Activated T-cell treated with anti-CD3 and anti-CD28 coated beads, Interleukin-2, amount 50 U/mL, for 48 hours (primary cell): Measurements from ENCODE around the gene TANGO6.

Experiments
- DNase-seq, 2 experiments: peaks; one replicate each; pipeline ENCODE4 v3.0.0-alpha.2; 2020

TANGO6 gene

GRCh38 chr16:69064764-69065313, 221.5 kb downstream of the TANGO6 start:
- DNase-seq, result no peak

DNA sequence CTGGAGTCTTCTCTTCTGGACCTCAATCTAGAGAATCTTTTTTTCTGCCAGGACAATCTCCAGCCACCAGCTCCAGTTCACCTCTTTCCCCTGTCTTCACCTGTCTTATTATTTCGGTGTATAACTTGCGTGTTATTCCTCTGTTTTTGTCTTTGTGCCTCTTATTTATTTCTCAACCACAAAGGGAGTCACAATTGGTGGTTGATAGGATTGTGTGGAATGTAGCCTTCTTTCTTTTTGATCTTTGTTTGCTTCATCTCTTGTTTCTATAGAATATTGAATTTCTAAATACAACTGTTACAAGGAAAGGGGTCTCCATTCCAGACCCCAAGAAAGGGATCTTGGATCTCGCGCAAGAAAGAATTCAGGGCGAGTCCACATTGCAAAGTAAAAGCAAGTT, 226.2 kb downstream of the TANGO6 start:
- no peak for DNase-seq

DNA sequence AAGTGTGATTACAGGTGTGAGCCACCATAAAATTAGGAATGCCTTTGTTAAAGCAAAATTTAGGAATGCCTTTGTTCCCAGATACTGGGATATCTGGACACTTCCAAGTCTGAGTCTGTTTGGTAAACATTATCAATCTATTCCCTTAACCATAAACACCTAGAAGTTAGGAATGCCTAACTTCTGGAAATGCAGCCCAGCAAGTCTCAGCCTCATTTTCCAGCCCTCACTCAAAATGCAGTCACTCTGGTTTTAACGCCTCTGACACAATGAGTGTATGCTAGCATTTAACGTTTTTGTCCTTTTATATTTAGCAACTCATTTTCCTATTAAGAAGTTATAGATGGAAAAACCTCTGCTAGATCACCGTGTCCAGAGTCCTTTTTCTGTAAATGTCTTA, 227.7 kb downstream of the TANGO6 start:
- no peak for DNase-seq

GRCh38 chr16:69072640-69072974, 229.3 kb downstream of the TANGO6 start:
- DNase-seq, result no peak

DNA sequence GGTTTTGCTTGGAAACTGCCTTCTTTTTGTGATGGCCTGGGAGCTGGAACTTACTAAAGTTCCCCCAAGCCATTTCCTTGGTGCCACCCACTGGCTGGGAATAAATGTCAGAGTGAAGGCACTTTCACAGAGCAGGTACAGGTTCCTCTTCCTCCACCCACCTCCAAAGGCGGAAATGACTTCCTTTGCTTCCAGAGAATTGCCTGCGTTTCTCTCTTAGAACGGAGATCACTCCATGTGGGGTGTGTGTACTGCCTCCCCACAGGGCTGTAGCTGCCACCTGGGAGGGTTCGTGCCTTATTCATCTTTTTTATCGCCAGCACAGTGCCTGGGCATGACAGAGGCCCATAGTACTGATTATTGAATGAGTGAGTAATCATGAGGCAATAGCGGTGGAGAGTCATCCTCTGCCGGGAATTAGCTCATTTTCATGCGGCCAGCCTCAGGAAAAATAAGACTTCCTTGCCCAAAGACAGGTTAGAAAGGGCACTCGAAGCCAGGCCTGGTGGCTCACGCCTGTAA, 229.9 kb downstream of the TANGO6 start:
- DNase-seq, result no peak

DNA sequence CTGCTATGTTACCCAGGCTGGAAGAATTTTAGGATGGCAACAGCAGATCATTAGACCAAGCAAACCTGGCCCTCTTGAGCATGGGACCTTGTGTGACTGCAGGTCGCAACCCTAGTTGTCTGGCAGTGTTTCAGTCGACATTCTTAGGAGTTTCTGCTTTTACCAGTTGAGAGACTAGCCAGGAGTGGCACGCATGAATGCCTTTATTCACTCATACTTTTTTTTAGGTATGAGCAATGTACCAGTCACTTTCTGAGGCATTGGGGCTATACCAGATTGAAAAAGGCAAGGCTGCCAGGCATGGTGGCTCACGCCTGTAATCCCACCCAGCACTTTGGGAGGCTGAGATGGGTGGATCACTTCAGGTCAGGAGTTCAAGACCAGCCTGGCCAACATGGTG, 233.9 kb downstream of the TANGO6 start:
- DNase-seq, result no peak

- DNase-seq, result no peak
Measured at GRCh38 chr16:69078073-69078472, 234.7 kb downstream of the TANGO6 start.

- DNase-seq, result no peak
Measured at GRCh38 chr16:69079697-69080096, 236.4 kb downstream of the TANGO6 start.

GRCh38 chr16:69083306-69083941, 240.1 kb downstream of the TANGO6 start:
- DNase-seq, result no peak

- no peak for DNase-seq
Measured at GRCh38 chr16:69084289-69084688, 241.0 kb downstream of the TANGO6 start.

DNA sequence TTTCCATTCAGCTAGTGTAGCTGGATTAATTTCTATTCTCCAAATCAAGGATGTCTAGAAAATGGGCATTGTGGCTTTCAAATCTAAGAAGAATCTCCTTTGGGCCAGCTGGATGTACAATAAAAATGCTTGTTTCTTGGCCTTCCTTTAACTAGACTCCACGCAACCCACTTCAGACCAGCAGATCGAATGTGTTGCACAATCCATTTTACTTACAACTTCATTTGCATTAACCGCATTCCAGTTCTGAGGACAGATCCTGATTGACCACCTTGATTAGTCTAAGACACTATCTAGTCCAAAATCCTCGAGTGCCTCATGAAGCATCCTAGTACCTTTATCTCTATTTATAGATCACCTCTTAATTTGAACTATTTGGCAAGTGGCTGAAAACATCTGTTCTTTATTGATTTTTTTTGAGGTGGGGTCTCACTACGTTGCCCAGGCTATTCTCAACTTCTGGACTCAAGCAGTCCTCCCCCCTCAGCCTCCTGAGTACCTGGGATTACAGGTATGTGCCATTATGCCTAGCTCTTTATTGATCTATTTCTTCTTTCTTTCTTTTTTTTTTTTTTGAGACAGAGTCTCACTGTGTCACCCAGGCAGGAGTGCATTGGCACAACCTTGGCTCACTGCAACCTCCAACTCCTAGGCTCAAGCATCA, 241.8 kb downstream of the TANGO6 start:
- DNase-seq, result no peak

GRCh38 chr16:69087161-69087581, 243.8 kb downstream of the TANGO6 start:
- DNase-seq, result no peak

GRCh38 chr16:69088684-69089083, 245.4 kb downstream of the TANGO6 start:
- no peak for DNase-seq

- DNase-seq, result peak; percentile 41 to 52
Measured at GRCh38 chr16:69089091-69089910, 246.0 kb downstream of the TANGO6 start.

DNA sequence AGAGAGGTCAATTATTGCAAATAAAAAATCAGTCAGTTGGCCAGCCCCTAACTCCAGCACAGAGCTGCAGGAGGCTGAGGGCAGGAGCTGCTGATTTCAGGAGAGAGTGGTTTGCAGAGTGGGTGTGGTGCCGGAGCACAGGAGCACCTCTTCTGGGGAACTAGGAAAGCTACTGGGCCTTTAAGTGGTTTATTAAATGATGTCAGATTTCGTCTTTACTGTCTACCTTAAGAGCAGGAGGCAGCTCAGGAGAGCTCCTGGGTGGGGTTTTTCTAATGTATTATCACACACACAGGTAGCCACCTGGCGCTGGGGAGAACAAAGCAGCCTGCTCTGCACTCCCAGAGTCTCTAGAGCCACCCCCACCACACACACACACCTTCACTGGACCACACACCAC, 250.6 kb downstream of the TANGO6 start:
- no peak for DNase-seq

GRCh38 chr16:69094501-69094900, 251.2 kb downstream of the TANGO6 start:
- no peak for DNase-seq

DNA sequence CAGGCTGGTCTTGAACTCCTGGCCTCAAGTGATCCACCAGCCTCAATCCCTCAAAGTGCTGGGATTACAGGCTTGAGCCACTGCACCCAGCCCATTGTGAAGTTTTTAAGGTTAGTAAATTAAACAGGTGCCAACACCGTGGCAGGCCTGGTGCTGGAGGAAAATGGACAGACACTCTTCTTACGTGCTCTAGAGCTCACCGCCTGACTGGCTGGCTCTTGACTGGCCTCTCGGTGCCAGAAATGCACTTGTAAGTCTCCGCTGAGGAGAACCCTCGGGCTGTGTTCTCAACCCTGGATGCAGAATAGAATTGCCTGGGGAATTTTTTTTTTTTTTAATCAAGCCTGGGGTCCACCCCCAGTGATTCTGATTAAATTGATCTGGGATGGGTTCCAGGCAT, 251.9 kb downstream of the TANGO6 start:
- no peak for DNase-seq

GRCh38 chr16:69100071-69100691, 256.9 kb downstream of the TANGO6 start:
- no peak for DNase-seq

GRCh38 chr16:69105501-69106361, 262.4 kb downstream of the TANGO6 start, which contains the start of gene HAS3:
Gene HAS3 (plus strand): TSS chr16:69105653. CDS start chr16:69109396, 3,743 bp downstream.
- DNase-seq, result peak; percentile 45 to 62

- peak; percentile 31 to 41 for DNase-seq
Measured at GRCh38 chr16:69106491-69107315, 263.4 kb downstream of the TANGO6 start.
